Activated naive CD8-positive, alpha-beta T cell treated with anti-CD3 and anti-CD28 coated beads, Interleukin-2, amount 50 U/mL, for 24 hours (primary cell): ENCODE measurements around the gene PRPF19.

Experiments used
- ATAC-seq: fragments of 150-1000 bp; cut with Tn5 transposase; one replicate; pipeline ENCODE4 v1.10.0; 2021
- DNase-seq: peaks from one replicate; pipeline ENCODE4 v3.0.0; 2021
- H3K27ac Mint-ChIP-seq: one replicate; pipeline ENCODE4 v1.8.0; 2021; ENCODE audit warnings: mild to moderate bottlenecking, mixed read lengths
- H3K27me3 Mint-ChIP-seq: one replicate; pipeline ENCODE4 v1.8.0; 2021; ENCODE audit warnings: mixed read lengths
- H3K36me3 Mint-ChIP-seq: one replicate; pipeline ENCODE4 v1.8.0; 2021; ENCODE audit warnings: low read depth, mixed read lengths
- H3K4me1 Mint-ChIP-seq: one replicate; pipeline ENCODE4 v1.8.0; 2021; ENCODE audit warnings: mixed read lengths
- H3K4me3 Mint-ChIP-seq: one replicate; pipeline ENCODE4 v1.8.0; 2021; ENCODE audit warnings: mild to moderate bottlenecking, moderate library complexity, mixed read lengths
- H3K9me3 Mint-ChIP-seq: one replicate; pipeline ENCODE4 v1.8.0; 2021; ENCODE audit warnings: mixed read lengths

The PRPF19 gene

GRCh38 chr11:60944490-60945294 is 38.3 kb upstream of the PRPF19 start:
- Mint-ChIP-seq H3K27me3 (no peaks in the 10 kb centered on the region), H3K4me3 (no peak overlapping the region), H3K27ac (no peak overlapping the region), H3K36me3 (no peaks in the 10 kb centered on the region), H3K4me1 (peaks cover 13% of the 10 kb centered on the region), H3K9me3 (no peaks in the 10 kb centered on the region)
- no peak for DNase-seq
- no peak for ATAC-seq

DNA sequence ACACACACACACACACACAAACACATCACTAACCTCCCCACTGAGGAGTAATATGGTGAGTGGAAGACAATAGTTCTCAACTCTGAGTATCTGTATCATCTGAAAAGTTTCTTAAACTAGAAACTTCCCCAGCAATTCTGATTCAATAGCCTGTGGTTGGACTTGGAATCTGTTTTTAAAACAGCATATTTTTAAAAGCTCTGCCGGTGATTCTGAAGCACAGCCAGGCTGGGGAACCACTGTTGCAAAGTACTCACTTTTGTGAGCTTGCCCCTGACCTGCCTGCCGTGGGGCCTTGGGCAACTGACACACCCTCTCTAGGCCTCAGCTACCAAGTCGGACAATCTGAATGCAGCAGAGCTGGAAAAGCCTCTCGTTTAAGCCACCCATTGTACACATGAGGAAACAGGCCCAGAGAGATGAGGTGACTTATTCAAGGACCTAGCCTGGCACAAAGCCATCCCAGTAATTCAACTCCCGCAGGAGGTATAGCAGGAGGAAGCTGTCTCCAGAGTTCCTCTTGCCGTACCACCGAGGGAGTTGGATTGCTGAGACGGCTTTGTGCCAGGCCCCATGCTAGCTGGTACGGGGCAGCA is 36.7 kb upstream of the PRPF19 start:
- Mint-ChIP-seq H3K9me3 (no peaks in the 10 kb centered on the region), H3K27me3 (no peaks in the 10 kb centered on the region), H3K4me3 (no peak overlapping the region), H3K4me1 (peaks cover 6% of the 10 kb centered on the region), H3K27ac (no peak overlapping the region), H3K36me3 (no peaks in the 10 kb centered on the region)
- no peak for ATAC-seq
- no peak for DNase-seq

DNA sequence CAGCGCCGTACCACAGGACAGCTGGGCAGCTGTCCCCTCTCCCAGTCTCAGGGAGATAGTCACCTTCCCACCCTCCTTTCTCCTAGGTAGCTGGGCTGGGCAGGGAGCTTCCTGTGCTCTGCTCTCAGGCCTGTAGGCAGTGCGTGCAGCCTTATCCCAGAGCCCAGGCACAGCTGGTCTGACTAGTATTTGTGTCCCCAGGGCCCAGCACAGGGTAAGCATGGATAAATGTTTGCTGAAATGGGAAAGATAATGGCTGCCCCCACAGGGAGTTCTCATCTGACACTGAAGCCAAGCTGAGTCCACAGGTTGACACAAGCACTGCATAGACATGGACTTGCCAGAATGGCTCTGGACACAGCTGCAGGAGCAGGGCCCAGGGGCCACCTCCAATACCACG is 35.8 kb upstream of the PRPF19 start:
- DNase-seq (no peak), ATAC-seq (no peak)
- Mint-ChIP-seq H3K36me3 (no peaks in the 10 kb centered on the region), H3K4me3 (no peak overlapping the region), H3K27ac (no peak overlapping the region), H3K27me3 (no peaks in the 10 kb centered on the region), H3K4me1 (peaks cover 6% of the 10 kb centered on the region), H3K9me3 (no peaks in the 10 kb centered on the region)

GRCh38 chr11:60941371-60942119 is 35.2 kb upstream of the PRPF19 start:
- H3K36me3 Mint-ChIP-seq: no peaks in the 10 kb centered on the region
- H3K4me3 Mint-ChIP-seq: no peak overlapping the region
- DNase-seq: no peak
- no peak overlapping the region for H3K27ac Mint-ChIP-seq
- no peaks in the 10 kb centered on the region for H3K9me3 Mint-ChIP-seq
- ATAC-seq: no peak
- H3K27me3 Mint-ChIP-seq: no peaks in the 10 kb centered on the region
- H3K4me1 Mint-ChIP-seq: peaks cover 6% of the 10 kb centered on the region

DNA sequence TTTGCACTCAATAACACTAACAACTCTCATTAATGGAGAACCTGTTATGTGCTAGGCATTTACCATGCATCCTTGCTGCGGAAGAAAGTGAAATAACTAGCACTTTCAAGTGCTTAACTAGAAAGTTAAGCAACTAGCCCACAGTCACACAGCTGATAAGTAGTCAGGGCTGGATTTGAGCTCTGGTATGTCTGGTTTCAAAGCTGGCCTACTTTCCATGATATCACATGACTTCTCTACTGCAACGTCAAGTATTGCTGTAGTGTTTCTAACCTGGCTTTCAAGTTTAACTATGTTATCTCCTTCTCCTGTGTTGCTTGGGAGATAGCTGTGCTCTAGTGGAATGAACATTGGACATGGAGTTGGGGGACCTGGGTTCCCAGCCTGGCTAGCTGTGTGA is 33.5 kb upstream of the PRPF19 start:
- Mint-ChIP-seq H3K27me3 (no peaks in the 10 kb centered on the region), H3K27ac (no peak overlapping the region), H3K9me3 (no peaks in the 10 kb centered on the region), H3K4me3 (no peak overlapping the region), H3K4me1 (peaks cover 6% of the 10 kb centered on the region), H3K36me3 (no peaks in the 10 kb centered on the region)
- ATAC-seq (no peak), DNase-seq (no peak)

- ATAC-seq (no peak), DNase-seq (no peak)
- H3K4me1 Mint-ChIP-seq: peaks cover 3% of the 10 kb centered on the region
- H3K27ac Mint-ChIP-seq: no peak overlapping the region
- H3K9me3 Mint-ChIP-seq: no peaks in the 10 kb centered on the region
- no peak overlapping the region for H3K4me3 Mint-ChIP-seq
- no peaks in the 10 kb centered on the region for H3K27me3 Mint-ChIP-seq
- no peaks in the 10 kb centered on the region for H3K36me3 Mint-ChIP-seq
These were observed 32.9 kb upstream of the PRPF19 start for GRCh38 chr11:60939301-60939700.

- Mint-ChIP-seq H3K4me1 (no peaks in the 10 kb centered on the region), H3K4me3 (no peak overlapping the region), H3K9me3 (no peaks in the 10 kb centered on the region), H3K27ac (no peak overlapping the region), H3K36me3 (no peaks in the 10 kb centered on the region), H3K27me3 (no peaks in the 10 kb centered on the region)
- DNase-seq (no peak), ATAC-seq (no peak)
These were observed 32.1 kb upstream of the PRPF19 start for GRCh38 chr11:60938500-60938899.

DNA sequence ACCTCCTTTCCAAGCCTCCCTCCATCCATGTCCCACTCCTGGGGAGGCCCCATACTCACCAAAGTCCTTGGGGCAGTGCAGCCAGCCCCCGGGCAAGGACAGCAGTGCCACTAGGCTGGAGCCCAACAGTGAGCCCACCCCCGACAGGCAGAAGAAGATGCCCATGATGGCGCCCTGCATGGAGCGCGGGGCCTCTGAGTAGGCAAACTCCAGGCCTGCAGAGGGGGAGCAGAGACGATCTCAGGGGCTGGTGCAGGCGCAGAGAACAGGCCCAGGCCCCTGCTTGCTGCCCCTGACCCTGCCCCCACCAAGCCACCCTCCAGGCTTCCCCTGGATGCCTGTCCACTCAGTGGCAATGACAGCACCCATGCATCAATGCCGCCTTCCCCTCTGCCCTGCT is 31.4 kb upstream of the PRPF19 start:
- DNase-seq (no peak), ATAC-seq (no peak)
- no peak overlapping the region for H3K4me3 Mint-ChIP-seq
- H3K27ac Mint-ChIP-seq: no peak overlapping the region
- no peaks in the 10 kb centered on the region for H3K4me1 Mint-ChIP-seq
- no peaks in the 10 kb centered on the region for H3K27me3 Mint-ChIP-seq
- H3K9me3 Mint-ChIP-seq: no peaks in the 10 kb centered on the region
- no peaks in the 10 kb centered on the region for H3K36me3 Mint-ChIP-seq

- ATAC-seq: no peak
These were observed 30.8 kb upstream of the PRPF19 start for GRCh38 chr11:60937144-60937527.

DNA sequence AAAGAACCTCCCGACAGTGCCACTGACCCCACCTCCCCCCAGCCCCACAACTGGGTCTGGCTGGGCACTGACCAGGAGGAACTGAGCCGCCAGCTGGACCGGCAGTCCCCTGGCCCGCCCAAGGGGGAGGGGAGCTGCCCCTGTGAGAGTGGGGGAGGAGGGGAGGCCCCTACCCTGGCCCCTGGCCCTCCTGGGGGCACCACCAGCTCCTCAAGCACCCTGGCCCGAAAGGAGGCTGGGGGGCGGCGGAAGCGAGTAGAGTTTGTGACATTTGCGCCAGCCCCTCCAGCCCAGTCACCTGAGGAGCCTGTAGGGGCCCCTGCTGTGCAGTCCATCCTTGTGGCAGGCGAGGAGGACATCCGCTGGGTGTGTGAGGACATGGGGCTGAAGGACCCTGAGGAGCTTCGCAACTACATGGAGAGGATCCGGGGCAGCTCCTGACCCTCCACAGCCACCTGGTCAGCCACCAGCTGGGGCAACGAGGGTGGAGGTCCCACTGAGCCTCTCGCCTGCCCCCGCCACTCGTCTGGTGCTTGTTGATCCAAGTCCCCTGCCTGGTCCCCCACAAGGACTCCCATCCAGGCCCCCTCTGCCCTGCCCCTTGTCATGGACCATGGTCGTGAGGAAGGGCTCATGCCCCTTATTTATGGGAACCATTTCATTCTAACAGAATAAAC is 30.2 kb upstream of the PRPF19 start:
- no peak for DNase-seq
- H3K27ac Mint-ChIP-seq: no peak overlapping the region
- H3K4me1 Mint-ChIP-seq: no peaks in the 10 kb centered on the region
- H3K27me3 Mint-ChIP-seq: no peaks in the 10 kb centered on the region
- no peaks in the 10 kb centered on the region for H3K36me3 Mint-ChIP-seq
- no peak for ATAC-seq
- no peak overlapping the region for H3K4me3 Mint-ChIP-seq
- H3K9me3 Mint-ChIP-seq: no peaks in the 10 kb centered on the region

More at GRCh38 chr11:60937144-60937527, 30.8 kb upstream of the PRPF19 start:
- Mint-ChIP-seq H3K4me1 (no peaks in the 10 kb centered on the region), H3K4me3 (no peak overlapping the region), H3K9me3 (no peaks in the 10 kb centered on the region), H3K36me3 (no peaks in the 10 kb centered on the region), H3K27ac (no peak overlapping the region), H3K27me3 (no peaks in the 10 kb centered on the region)
- no peak for DNase-seq

DNA sequence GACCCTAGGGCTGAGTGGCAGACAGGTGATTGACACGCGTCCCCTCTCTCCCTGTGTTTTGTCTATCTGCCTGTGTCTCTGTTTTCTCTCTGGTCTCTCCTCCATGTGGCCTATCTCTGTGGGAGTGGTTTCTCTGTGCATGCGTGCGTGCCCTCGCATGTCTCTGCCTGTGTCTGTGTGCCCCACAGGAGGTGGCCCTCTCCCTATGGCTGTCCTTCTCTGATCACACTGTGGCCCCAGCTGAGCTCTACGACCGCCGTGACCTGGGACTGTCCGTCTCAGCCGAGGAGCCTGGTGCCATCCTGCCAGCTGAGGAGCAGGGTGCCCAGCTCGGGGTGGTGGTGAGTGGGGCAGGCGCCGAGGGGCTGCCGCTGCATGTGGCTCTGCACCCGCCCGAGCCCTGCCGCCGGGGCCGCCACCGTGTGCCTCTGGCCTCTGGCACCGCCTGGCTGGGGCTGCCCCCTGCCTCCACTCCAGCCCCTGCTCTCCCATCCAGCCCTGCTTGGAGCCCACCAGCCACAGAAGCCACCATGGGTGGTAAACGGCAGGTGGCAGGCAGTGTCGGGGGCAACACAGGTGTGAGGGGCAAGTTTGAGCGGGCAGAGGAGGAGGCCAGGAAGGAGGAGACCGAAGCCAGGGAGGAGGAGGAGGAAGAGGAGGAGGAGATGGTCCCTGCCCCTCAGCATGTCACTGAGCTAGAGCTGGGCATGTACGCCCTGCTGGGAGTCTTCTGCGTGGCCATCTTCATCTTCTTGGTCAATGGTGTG is 29.5 kb upstream of the PRPF19 start:
- DNase-seq (no peak), ATAC-seq (no peak)
- H3K36me3 Mint-ChIP-seq: no peaks in the 10 kb centered on the region
- no peaks in the 10 kb centered on the region for H3K9me3 Mint-ChIP-seq
- H3K4me1 Mint-ChIP-seq: no peaks in the 10 kb centered on the region
- no peaks in the 10 kb centered on the region for H3K27me3 Mint-ChIP-seq
- no peak overlapping the region for H3K27ac Mint-ChIP-seq
- no peak overlapping the region for H3K4me3 Mint-ChIP-seq

GRCh38 chr11:60934790-60935605 is 28.6 kb upstream of the PRPF19 start:
- Mint-ChIP-seq H3K27ac (no peak overlapping the region), H3K9me3 (no peaks in the 10 kb centered on the region), H3K27me3 (peaks cover under 1% of the 10 kb centered on the region), H3K4me1 (no peaks in the 10 kb centered on the region), H3K4me3 (no peak overlapping the region), H3K36me3 (no peaks in the 10 kb centered on the region)
- DNase-seq: no peak
- ATAC-seq: no peak

DNA sequence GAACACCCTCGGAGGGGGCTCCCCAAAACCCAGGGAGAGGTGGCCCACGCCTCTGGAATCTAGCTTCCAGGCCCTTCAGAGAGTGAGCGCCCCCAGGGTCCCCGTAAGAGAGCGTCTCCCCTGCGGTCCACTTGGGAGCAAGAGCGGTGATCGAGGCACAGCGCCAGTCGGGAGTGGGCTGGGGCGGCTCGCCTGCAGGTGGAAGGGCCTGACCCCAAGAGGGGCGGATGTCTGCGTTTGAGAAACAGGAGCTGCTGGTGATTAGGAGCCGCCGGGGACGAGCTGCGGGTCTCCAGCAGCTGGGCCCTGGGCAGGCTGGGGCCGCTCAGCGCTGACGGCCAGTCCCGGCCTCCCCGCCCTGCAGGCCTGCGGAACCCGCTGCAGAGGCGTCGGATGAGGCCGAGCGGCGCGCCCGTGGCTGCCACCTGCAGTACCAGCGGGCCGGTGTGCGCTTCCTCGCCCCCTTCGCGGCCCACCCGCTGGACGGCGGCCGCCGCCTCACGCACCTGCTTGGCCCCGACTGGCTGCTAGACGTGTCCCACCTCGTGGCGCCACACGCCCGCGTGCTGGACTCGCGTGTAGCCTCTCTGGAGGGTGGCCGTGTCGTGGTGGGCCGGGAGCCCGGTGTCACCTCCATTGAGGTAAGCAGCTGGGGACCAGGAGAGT is 27.9 kb upstream of the PRPF19 start:
- no peak for DNase-seq
- Mint-ChIP-seq H3K36me3 (no peaks in the 10 kb centered on the region), H3K27me3 (peaks cover 3% of the 10 kb centered on the region), H3K4me1 (no peaks in the 10 kb centered on the region), H3K4me3 (no peak overlapping the region), H3K27ac (no peak overlapping the region), H3K9me3 (no peaks in the 10 kb centered on the region)
- ATAC-seq: no peak
